DMS 273 treated with DMSO at 0.1 percent for 48 hours (cell line): ENCODE measurements around the gene ZC3H14.
A peak's percentile ranks its signal among the peaks of the same experiment; 100 is the strongest.
"Not testable (repeated sequence)": the region's sequence is repeated elsewhere in the genome, so short reads cannot be mapped to it uniquely, and the experiment has no call there.

Source experiments
- DNase-seq: peaks from one replicate; lab custom pipeline; 2025; lab: John Stamatoyannopoulos, UW

The ZC3H14 gene, protein sequence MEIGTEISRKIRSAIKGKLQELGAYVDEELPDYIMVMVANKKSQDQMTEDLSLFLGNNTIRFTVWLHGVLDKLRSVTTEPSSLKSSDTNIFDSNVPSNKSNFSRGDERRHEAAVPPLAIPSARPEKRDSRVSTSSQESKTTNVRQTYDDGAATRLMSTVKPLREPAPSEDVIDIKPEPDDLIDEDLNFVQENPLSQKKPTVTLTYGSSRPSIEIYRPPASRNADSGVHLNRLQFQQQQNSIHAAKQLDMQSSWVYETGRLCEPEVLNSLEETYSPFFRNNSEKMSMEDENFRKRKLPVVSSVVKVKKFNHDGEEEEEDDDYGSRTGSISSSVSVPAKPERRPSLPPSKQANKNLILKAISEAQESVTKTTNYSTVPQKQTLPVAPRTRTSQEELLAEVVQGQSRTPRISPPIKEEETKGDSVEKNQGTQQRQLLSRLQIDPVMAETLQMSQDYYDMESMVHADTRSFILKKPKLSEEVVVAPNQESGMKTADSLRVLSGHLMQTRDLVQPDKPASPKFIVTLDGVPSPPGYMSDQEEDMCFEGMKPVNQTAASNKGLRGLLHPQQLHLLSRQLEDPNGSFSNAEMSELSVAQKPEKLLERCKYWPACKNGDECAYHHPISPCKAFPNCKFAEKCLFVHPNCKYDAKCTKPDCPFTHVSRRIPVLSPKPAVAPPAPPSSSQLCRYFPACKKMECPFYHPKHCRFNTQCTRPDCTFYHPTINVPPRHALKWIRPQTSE

DNA sequence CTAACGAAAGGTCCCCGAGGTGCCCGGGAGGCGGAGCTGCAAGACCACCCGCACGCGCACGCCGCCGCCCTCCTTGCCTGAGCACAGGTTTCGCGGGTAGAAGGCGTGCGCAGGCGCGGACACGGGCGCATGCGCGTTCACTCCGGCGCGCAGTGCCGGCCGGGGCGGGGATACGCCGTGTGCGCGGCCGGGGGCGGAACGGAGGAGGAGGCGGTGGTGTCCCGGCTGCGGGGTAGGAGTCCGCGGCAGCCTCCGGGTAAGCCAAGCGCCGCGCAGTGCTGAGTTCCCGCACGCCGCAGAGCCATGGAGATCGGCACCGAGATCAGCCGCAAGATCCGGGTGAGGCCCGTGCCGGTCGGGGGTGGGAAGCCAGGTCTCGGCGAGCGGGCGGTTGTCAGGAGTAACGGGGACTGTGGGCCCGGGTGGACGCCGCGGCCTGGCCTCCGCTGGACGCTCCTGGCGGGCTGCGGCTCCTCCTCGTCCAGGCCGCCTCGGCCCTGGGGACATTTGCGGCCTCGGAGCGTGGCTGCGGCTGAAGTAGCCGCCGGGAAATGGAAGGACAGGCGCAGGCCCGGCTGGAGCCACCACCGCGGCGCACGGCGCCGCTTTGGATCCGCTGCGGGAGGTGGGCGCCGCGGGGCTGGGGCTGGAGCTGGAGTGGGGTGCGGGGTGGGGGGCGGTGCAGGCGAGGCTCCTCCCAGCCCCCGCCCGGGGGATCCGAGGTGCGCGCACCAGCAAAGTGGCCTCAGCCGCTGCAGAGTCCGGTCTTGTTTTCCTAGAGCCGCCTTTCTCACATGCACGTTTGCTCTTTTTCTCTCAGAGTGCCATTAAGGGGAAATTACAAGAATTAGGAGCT is at the start of gene ZC3H14:
ZC3H14 (plus strand) TSS at position 207 of the 856 bp plus-strand sequence; CDS start at position 304, 97 bp downstream.
- DNase-seq: peak; percentile 73

DNA sequence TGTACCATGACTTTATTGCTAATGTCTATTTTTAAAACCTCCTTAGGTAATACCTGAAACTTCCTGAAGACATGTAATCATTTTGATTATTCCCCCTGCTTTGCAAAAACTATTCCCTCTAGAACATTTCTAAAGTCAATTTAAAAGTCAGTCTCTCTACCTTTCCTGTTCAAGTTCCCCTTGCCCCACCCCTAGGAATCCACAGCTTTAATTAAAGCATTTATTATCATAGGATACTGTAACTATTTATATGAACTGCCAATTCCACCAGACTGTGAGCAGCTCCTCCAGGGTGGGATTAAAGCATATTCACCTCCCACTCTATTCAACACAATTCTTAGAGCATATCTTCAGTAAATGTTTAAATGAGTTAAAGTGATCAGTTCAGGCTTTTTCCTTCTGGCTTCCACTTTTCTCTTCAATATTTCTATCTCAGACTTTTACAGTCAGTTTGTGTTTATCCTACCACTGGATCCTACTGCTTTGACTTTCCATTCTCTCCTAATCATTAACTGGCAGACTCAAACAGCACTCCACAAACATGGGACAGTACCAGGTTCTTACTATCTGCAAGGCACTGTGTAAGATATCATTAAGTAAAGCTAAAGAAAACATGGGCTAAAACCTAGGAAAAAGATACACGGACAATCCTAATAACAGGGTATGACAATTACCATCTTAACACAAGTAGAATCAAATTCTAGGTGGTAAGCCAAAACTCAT is 47.2 kb upstream of the ZC3H14 start:
- no peak for DNase-seq

DNA sequence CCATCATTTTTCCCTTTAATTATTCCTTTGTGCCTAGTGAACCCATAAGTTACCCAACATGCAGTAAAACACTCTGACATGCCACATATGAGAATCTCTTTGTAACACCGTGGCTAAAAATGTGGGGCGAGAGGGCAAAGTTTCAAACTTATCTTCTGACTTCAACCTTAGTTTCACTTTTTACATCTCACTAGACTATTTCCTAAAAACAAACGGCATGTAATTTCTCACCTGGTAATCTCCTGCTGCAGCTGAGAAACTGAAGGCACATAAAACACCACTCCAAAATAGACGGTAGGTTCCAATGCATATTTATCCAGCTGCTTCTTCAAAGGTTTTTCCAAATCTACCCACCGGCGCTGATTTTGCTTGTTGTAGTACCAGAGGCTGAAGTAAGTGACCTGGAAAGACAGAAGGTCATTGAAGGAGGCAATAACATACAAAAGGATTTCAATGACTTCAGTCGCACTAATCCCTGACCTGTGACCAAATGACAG is 45.9 kb upstream of the ZC3H14 start:
- DNase-seq: no peak

DNA sequence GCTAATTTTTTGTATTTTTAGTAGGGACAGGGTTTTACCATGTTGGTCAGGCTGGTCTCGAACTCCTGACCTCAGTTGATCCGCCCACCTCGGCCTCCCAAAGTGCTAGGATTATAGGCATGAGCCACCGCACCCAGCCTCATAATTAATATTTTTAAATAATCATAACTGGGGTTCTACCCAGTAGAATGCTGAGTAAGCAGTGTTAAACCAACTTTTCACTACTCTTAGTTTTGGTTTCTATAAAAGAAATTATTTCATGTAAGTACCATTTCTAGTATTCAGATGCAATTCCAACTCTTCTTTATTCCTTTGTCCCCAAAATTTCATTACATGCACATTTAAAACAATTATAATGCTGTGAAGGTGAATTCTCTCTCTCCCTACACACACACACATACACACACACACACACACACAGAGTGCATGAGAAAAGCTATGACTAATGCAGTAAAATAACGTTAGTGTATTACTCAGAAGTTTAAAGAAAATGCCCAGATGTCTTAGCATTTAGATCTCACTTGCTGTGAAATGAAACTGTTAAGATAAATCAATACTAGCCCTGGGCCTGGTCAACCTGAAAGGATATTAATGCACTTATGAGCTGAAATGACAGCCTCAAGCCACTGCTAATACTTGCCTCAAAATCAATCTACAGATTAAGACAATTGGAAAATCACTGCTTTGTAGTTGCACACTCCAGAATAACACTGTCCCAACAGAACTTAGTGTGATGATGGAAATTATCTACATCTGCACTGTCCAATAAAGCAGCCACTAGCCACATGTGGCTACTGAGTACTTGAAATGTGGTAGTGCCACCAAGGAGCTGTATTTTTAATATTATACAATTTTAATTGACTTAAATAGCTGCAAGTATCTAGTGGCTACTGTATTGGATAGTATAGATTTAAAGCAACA is 44.0 kb upstream of the ZC3H14 start:
- no peak for DNase-seq

DNA sequence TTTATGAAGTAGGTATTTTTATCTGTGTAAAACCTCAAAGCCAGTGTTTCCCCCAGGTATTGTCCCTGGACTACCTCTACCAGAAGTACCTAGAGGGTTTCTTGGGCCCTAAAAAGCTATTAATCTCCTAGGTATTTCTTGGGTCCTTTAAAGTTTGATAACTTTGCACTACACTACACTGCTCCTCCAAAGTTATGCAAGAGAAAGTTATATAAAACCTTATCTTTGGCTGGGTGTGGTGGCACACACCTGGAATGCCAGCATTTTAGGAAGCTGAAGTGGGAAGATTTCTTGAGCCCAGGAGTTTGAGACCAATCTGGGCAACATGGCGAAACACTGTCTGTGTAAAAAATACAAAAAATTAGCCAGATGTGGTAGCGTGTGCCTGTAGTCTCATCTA is 42.9 kb upstream of the ZC3H14 start:
- DNase-seq: no peak

DNA sequence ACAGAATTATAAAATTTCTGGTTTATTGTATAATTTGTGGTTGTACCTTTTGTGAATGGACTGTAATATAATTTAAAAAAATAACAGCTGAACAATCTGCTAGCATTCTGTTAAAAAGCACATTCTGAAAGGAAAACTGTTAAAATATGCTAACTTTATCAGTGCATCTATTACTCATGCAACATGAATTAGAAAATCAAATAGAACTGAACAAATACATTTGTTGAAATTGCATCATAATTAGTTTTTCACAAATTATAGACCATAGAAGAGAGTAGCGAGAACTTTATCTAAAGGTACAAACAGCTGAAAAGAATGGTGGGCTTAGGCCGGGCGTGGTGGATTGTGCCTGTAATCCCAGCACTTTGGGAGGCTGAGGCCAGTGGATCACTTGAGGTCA is 41.0 kb upstream of the ZC3H14 start:
- no peak for DNase-seq

DNA sequence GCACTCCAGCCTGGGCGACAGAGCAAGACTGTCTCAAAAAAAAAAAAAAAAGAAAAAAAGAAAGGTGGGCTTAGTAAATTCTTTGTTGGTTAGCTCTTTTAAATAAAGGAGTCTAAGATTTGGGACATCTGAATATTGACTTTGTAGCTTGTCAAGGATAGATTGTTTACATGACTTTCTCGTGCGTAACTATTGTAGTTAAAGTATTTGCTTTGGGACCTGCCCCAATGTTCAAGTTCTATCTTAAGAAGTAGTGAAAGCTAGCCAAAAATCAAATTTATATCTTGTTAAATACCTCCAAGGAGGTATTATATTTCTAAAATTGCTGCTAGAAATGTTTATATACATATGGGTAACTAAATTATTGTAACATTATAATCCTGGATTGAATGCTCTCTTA is 40.4 kb upstream of the ZC3H14 start:
- DNase-seq: no peak

DNA sequence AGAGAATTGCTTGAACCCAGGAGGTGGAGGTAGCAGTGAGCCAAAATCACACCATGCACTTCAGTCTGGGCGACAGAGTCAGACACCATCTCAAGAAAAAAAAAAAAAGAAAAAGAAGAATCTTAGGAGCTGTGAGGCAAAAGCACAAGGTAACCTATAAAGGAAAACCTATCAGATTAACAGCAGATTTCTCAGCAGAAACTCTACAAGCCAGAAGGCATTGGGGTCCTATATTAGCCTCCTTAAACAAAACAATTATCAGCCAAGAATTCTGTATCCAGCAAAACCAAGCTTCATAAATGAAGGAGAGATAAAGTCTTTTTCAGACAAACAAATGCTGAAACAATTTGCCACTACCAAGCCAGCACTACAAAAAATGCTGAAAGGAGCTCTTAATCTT is 32.9 kb upstream of the ZC3H14 start:
- DNase-seq: not testable (repeated sequence)

DNA sequence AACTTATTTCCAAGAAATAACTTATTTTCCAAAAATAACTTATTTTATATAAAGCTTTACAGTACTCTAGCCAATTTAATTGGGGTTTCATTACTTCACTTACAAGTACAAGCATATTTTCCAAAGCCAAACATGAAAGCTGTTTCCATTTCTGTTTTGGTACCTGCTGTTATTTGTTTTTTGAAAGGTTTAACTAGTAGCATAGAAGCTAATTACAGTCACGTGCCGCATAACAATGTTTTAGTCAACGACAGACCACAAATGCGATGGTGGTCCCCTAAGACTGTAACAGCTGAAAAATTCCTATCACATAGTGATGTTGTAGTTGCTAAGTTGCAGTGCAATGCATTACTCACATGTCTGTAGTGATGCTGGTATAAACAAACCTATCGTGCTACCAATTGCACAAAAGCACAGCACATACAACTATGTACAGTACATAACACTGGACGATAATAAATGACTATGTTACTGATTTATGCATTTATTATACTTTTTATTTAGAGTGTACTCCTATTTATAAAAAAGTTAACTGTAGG is 29.7 kb upstream of the ZC3H14 start:
- DNase-seq: no peak

DNA sequence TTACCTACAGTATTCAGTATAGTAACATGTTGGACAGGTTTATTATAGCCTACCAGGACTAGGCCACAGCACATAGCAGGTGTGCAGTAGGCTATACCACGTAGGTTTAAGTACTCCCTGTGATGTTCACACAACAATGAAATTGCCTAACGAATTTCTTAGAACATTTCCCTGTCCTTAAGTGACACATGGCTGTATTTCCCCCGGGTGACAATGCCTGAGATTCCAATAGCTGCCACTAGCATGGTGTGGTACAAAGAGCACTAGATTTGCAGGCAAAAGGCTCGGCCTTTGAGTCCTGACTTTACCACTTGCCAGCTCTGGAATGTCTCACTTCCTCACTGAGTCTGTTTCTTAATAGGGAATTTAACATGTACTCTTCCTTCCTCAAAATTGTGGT is 27.7 kb upstream of the ZC3H14 start:
- DNase-seq: no peak

DNA sequence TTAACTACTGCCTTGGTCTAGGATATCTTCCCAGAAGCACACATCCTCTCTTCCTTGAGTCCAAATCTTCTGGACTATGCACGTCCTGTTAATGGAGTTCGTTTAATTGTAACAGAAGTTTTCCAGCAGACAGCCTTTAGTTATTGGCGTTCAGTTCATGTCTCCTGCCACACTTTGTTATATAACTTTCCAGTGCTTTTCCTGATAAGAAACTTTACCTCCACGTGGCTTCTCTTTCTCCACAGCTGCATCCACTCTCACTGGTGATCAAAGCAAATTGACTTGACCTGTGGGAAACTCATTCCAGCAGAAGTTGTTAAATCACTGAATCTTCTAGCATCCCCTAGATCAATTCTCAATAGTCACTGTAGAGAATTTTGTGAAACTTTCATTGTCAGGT is 27.0 kb upstream of the ZC3H14 start:
- no peak for DNase-seq

DNA sequence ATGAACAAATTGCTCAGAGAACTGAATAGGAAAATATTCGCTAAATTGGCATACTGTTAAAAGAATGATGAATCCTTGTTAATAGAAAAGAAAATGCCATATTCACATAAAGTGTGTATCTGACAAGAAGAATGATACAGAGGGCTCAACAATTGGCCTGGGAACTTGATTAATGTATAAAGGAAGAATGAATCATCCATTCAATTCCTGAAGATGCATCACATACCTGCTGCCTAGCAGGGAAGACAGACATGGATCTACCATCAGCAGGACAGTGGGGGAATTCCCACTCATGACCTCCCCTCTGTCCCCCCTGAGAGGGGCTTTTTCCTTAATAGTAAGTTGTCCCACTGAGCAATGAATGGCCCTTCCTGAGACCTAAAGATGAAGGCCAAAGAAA is 21.5 kb upstream of the ZC3H14 start:
- no peak for DNase-seq

DNA sequence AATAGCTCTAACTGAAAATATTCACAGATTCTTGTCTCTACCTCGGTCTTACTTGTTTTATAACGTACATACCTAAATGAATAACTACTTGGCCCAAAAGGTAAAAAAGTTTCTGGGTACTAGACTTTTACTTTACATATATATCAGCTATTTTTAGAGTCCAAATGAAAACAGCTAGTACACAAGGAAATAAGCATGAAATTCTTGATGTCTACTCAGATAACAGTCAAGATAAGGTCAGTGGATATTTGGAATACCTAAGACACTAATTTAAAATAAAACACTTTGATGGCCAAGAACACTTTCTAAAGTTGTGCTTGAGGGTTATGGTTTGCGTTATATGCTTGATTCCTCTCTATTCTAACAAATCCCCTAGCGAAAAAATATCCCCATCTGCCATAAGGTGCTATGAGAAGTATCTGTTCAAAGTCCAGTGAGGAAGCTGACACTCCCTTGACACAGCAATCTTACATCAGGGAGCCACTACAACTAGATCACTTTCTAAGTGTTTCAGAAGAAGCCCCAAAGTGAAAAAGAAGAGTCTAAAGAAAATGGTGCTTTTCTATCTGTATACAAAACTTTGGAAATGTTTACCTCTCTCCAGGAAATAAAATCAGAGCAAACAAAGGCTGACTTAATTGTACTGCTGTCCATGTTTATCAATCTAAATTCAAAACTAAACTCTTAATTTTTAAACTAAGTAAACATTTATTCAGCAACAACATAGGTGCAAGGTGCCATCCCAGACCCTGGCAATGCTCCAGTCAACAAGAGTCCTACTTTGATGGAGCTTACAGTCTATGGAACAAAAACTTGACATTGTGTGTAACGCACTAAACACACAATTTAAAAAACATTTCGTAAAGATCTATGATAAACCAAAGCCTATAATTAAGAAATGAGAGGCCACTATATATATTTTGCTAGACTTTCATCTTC is 19.7 kb upstream of the ZC3H14 start:
- DNase-seq: no peak

DNA sequence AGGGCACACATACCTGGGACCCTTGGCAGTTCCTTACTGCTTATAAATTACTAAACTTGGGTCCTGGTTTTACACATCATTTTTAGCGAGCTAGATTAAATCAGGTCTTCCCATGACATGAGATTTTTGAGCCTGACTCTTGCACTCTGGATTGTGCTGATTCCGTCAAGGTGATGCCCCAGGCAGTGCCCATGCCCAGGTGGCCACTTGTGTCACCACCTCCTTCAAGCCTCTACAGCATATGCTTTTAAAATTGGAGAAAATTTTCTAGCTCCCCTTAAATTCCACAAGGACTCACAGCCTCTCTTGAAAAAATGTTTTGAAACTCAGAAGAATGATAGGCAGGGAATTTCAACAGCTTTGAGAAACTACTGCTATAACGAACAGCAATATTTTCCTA is 17.6 kb upstream of the ZC3H14 start:
- DNase-seq: no peak

DNA sequence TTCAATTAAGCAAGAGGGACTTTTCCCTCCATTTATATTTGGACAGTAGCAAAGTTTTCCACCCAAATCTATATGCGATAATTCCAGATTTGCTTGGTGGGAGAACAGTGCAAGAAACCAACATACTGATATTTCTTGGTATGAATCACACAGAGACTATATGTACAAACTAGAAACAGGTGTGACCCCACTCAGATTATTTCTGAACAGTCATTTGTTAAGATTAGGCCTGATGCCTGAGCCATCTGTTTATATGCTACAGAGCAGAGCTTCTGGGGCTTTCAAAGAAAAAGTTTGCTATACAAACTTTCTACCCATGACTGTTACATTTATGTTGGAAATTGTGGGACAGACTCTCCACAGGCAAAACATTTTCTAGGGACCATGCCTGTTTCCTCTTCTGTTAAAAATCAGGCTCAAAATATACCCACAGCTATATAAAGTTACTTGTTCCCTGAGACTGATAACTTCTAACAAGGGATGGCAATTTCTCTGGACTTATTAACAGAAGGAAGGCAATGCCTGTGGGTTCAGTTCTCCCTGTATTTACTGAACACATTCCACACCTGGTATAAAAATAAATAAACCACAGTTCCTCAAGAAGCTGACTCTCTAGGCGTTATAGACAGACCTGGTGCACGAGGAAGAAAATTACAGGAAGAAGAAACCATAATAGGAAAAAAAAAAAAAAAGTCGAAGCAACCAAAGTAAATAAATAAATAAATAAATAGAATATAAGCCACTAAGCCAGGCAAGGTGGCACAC is 16.0 kb upstream of the ZC3H14 start:
- no peak for DNase-seq

DNA sequence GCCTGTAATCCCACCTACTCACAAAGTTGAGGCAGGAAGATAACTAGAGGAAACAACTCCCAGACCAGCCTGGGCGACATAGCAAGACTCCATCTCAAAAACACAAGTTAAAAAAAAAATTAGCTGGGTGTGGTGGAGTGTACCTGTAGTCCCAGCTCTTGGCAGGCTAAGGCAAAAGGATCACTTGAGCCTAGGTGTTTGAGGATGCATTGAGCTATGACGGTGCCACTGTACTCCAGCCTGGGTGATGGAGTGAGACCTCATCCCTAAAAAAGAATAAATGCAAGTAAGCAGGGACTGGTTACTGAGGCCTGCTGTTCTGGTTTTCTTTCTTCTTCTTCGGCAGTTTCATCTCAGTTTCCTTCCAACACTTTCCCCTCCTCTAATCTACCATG is 15.5 kb upstream of the ZC3H14 start:
- no peak for DNase-seq

DNA sequence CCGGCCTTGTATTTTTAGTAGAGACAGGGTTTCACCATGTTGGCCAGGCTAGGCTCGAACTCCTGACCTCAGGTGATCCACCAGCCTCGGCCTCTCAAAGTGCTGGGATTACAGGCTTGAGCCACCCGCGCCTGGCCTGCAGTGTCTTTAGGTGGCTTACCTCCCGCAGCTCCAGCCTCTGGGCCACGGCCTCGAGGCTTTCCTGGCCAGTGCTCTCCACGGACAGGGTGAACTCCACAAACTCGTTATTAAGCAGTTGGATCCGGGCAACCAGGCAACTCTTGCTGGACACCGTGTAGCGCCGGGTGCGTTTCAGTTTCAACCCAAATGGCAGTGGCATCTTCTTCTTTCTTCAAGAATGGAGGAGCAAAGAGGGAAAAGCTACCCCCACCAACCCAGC is 12.8 kb upstream of the ZC3H14 start:
- DNase-seq: no peak

DNA sequence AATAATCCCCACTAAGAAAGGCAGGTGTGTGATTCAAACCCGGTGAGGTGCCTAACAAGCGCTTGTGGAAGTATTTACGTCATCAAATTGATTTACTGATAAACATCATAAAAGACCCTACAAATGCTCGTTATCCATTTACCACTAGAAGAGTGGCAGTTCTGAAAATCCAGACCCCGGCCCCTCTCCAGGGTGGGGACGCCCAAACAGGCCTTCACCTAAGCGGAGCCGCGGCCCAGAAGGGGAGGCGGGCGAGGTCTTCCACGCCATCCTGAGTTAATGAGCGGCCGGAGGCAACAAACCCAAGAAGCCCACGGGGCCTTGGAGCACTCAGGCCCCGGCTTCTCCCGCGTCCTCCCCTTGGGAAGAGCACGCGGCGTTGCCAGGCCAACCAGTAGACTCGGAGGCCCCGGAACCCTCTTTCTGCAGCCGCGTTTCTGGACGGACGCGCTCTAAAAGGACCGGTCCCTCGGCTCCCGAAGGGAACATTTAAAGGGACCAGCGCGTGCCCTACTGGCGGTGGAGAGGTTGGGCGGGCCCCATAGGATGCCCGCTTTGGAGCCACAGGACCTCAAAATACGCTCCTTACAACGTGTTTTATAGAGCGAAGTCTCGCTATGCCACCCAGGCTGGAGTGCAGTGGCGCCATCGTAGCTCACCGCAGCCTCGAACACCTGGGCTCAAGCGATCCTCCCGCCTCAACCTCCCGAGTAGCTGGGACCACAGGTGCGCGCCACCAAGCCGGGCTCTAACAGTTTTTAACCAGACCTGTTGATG is 11.6 kb upstream of the ZC3H14 start:
- peak; percentile 77 for DNase-seq
